ENCODE measurements around the gene CHN2.

DNA sequence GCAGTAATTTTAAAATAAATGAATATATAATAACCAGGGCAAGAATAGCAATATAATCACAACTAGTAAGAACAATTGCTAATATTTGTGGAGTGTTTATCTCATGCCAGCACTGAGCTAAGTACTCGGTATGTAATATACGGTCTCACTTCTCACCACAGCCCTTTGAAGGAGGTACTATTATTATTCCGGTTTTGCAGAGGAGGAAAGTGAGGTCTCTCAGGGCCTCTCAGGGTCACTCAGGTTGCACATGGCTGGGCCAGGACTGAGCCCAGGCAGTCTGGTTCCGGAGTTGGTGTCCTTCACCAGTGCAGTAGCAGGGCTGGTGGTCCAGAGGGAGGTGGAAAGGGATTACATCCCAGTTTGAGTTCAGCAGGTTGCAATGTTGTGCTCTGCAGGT, 80.9 kb downstream of the CHN2 start:
- TF ChIP-seq, protein P1, sequence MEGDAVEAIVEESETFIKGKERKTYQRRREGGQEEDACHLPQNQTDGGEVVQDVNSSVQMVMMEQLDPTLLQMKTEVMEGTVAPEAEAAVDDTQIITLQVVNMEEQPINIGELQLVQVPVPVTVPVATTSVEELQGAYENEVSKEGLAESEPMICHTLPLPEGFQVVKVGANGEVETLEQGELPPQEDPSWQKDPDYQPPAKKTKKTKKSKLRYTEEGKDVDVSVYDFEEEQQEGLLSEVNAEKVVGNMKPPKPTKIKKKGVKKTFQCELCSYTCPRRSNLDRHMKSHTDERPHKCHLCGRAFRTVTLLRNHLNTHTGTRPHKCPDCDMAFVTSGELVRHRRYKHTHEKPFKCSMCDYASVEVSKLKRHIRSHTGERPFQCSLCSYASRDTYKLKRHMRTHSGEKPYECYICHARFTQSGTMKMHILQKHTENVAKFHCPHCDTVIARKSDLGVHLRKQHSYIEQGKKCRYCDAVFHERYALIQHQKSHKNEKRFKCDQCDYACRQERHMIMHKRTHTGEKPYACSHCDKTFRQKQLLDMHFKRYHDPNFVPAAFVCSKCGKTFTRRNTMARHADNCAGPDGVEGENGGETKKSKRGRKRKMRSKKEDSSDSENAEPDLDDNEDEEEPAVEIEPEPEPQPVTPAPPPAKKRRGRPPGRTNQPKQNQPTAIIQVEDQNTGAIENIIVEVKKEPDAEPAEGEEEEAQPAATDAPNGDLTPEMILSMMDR (conservative IDR thresholded peaks at IDR 0.05; ENCODE audit: low read depth, low read length) = no peak
- TF ChIP-seq EZH2 (IDR thresholded peaks at IDR 0.05; ENCODE audit: borderline replicate concordance, low read depth, low read length, poor library complexity, severe bottlenecking) = no peak

Data from A673 (cell line).